Progenitor cell of endocrine pancreas (in vitro differentiated cells): ENCODE measurements around the gene NR2F1. TPM values are rescaled to one million over a fixed set of nuclear protein-coding genes. Genes with fewer than 3 reads are reported as not detected.

Source experiments
- DNase-seq: peaks from one replicate; pipeline ENCODE4 v3.0.0; 2021; ENCODE audit warnings: low spot score; ENCODE audit not compliant: unreplicated experiment
- H3K27ac Mint-ChIP-seq: 2 replicates; pipeline ENCODE4 v1.8.0; 2021; ENCODE audit warnings: mild to moderate bottlenecking, moderate library complexity, mixed read lengths
- H3K27me3 Mint-ChIP-seq: 2 replicates; pipeline ENCODE4 v1.8.0; 2021; ENCODE audit warnings: mixed read lengths
- H3K36me3 Mint-ChIP-seq: 2 replicates; pipeline ENCODE4 v1.8.0; 2022; ENCODE audit warnings: mixed read lengths; ENCODE audit not compliant: insufficient read depth
- H3K4me1 Mint-ChIP-seq: 2 replicates; pipeline ENCODE4 v1.8.0; 2021; ENCODE audit warnings: low read depth, mixed read lengths
- H3K4me3 Mint-ChIP-seq: 2 replicates; pipeline ENCODE4 v1.8.0; 2021; ENCODE audit warnings: low read depth, mild to moderate bottlenecking, moderate library complexity, mixed read lengths
- H3K9me3 Mint-ChIP-seq: 2 replicates; pipeline ENCODE4 v1.8.0; 2021; ENCODE audit warnings: low read depth, mixed read lengths
- CTCF ChIP-seq: fragments of 200-600 bp; sonication (generic); IDR thresholded peaks from one replicate; pipeline ENCODE4 v1.5.0; 2021; ENCODE audit warnings: antibody characterized with exemption, mild to moderate bottlenecking; ENCODE audit not compliant: unreplicated experiment
- total RNA-seq: library from RNA; stranded (reverse); gene quantifications from 2 replicates; pipeline ENCODE4 v1.2.1, GENCODE V29; 2021

NR2F1 gene
- total RNA-seq, 1 donor from 2014 or later: 34.8 TPM

GRCh38 chr5:93591323-93591945 is 8.4 kb downstream of the NR2F1 start:
- Mint-ChIP-seq H3K36me3 (peaks cover 44% of the 10 kb centered on the region), H3K27me3 (peaks cover 92% of the 10 kb centered on the region)

GRCh38 chr5:93592883-93593282 is 9.9 kb downstream of the NR2F1 start:
- TF ChIP-seq CTCF: no peak
- Mint-ChIP-seq H3K27me3 (peaks cover 94% of the 10 kb centered on the region), H3K4me3 (no peak overlapping the region), H3K27ac (no peak overlapping the region), H3K9me3 (no peaks in the 10 kb centered on the region), H3K4me1 (peaks cover 8% of the 10 kb centered on the region), H3K36me3 (peaks cover 36% of the 10 kb centered on the region)
- DNase-seq: no peak

More at GRCh38 chr5:93591323-93591945, 8.4 kb downstream of the NR2F1 start:
- Mint-ChIP-seq H3K9me3 (no peaks in the 10 kb centered on the region), H3K27ac (no peak overlapping the region), H3K4me1 (peaks cover 14% of the 10 kb centered on the region), H3K4me3 (no peak overlapping the region)
- no peak for TF ChIP-seq CTCF
- no peak for DNase-seq

- no peak for TF ChIP-seq CTCF
- H3K27me3 Mint-ChIP-seq: peaks cover 88% of the 10 kb centered on the region
- H3K9me3 Mint-ChIP-seq: no peaks in the 10 kb centered on the region
- no peak for DNase-seq
- H3K36me3 Mint-ChIP-seq: peaks cover 33% of the 10 kb centered on the region
- H3K27ac Mint-ChIP-seq: no peak overlapping the region
- peaks cover 5% of the 10 kb centered on the region for H3K4me1 Mint-ChIP-seq
- H3K4me3 Mint-ChIP-seq: no peak overlapping the region
Measured at GRCh38 chr5:93593476-93594131, 10.6 kb downstream of the NR2F1 start.

GRCh38 chr5:93594591-93595419 is 11.8 kb downstream of the NR2F1 start:
- Mint-ChIP-seq H3K9me3 (no peaks in the 10 kb centered on the region), H3K4me1 (no peaks in the 10 kb centered on the region), H3K27ac (peak overlapping the region; percentile 14), H3K36me3 (peaks cover 26% of the 10 kb centered on the region), H3K27me3 (peaks cover 76% of the 10 kb centered on the region), H3K4me3 (no peak overlapping the region)
- peak; percentile 9 for TF ChIP-seq CTCF
- DNase-seq: no peak

- Mint-ChIP-seq H3K36me3 (peaks cover 21% of the 10 kb centered on the region), H3K4me3 (no peak overlapping the region), H3K9me3 (no peaks in the 10 kb centered on the region), H3K27ac (peak overlapping the region; percentile 14), H3K27me3 (peaks cover 69% of the 10 kb centered on the region), H3K4me1 (no peaks in the 10 kb centered on the region)
- DNase-seq: no peak
- TF ChIP-seq CTCF: no peak
Measured at GRCh38 chr5:93595420-93596147, 12.6 kb downstream of the NR2F1 start.
